Trophoblast cell (in vitro differentiated cells and primary cell): ENCODE results near the gene COPS9.

Source experiments
- DNase-seq, 2 donors: peaks; one replicate each; pipeline ENCODE4 v3.0.0-alpha.2; 2016
- H2AFZ ChIP-seq: 2 replicates; pipeline ENCODE4 v1.6.1; 2013; ENCODE audit warnings: low read length, moderate library complexity, mild to moderate bottlenecking; ENCODE audit not compliant: insufficient read depth, poor library complexity
- H2AK5ac ChIP-seq: 2 replicates; pipeline ENCODE4 v1.6.1; 2013; ENCODE audit warnings: mild to moderate bottlenecking, low read length
- H2BK120ac ChIP-seq: 2 replicates; pipeline ENCODE4 v1.6.1; 2013; ENCODE audit warnings: low read length, mild to moderate bottlenecking, moderate library complexity; ENCODE audit not compliant: insufficient read depth, poor library complexity
- H2BK12ac ChIP-seq: 2 replicates; pipeline ENCODE4 v1.6.1; 2013; ENCODE audit warnings: mild to moderate bottlenecking, low read length, moderate library complexity
- H2BK5ac ChIP-seq: 2 replicates; pipeline ENCODE4 v1.6.1; 2013; ENCODE audit warnings: low read length, low read depth, moderate library complexity, mild to moderate bottlenecking; ENCODE audit not compliant: poor library complexity
- H3K14ac ChIP-seq: 2 replicates; pipeline ENCODE4 v1.6.1; 2013; ENCODE audit warnings: mild to moderate bottlenecking, low read length
- H3K18ac ChIP-seq: 2 replicates; pipeline ENCODE4 v1.6.1; 2013; ENCODE audit warnings: mild to moderate bottlenecking, low read length
- H3K23ac ChIP-seq: 2 replicates; pipeline ENCODE4 v1.6.1; 2013; ENCODE audit warnings: low read length
- H3K27ac ChIP-seq: 2 replicates; pipeline ENCODE4 v1.5.1; 2013; ENCODE audit warnings: low read depth, mild to moderate bottlenecking, inconsistent platforms, low read length, moderate library complexity
- H3K27me3 ChIP-seq: 2 replicates; pipeline ENCODE4 v1.6.1; 2013; ENCODE audit warnings: inconsistent platforms, mild to moderate bottlenecking, low read length, moderate library complexity; ENCODE audit not compliant: insufficient read depth
- H3K36me3 ChIP-seq, 2 experiments: 1 replicate in 1 of 2; 2 replicates in 1 of 2; pipeline ENCODE4 v1.6.1; 2013; ENCODE audit warnings: low read length in 2 of 2, mild to moderate bottlenecking in 2 of 2, moderate library complexity in 1 of 2; ENCODE audit not compliant: insufficient read depth in 2 of 2, control insufficient read depth in 1 of 2
- H3K4ac ChIP-seq: 2 replicates; pipeline ENCODE4 v1.6.1; 2013; ENCODE audit warnings: low read depth, mild to moderate bottlenecking, low read length, moderate library complexity
- H3K4me1 ChIP-seq, 2 experiments: 1 replicate in 1 of 2; 2 replicates in 1 of 2; pipeline ENCODE4 v1.6.1; 2013; ENCODE audit warnings: low read length in 2 of 2, mild to moderate bottlenecking in 2 of 2, moderate library complexity in 1 of 2; ENCODE audit not compliant: insufficient read depth in 2 of 2, control insufficient read depth in 1 of 2
- H3K4me2 ChIP-seq: 2 replicates; pipeline ENCODE4 v1.6.1; 2013; ENCODE audit warnings: inconsistent platforms, mild to moderate bottlenecking, low read length, moderate library complexity
- H3K4me3 ChIP-seq: 2 replicates; pipeline ENCODE4 v1.5.1; 2013; ENCODE audit warnings: mild to moderate bottlenecking, low read depth, low read length, inconsistent platforms
- H3K79me1 ChIP-seq: one replicate; pipeline ENCODE4 v1.6.1; 2013; ENCODE audit warnings: low read length
- H3K79me2 ChIP-seq: 2 replicates; pipeline ENCODE4 v1.6.1; 2013; ENCODE audit warnings: low read length, mild to moderate bottlenecking; ENCODE audit not compliant: control insufficient read depth, insufficient read depth, poor library complexity
- H3K9ac ChIP-seq: 2 replicates; pipeline ENCODE4 v1.6.1; 2013; ENCODE audit warnings: mild to moderate bottlenecking, low read length
- H3K9me3 ChIP-seq: 2 replicates; pipeline ENCODE4 v1.6.1; 2013; ENCODE audit warnings: low read depth, mild to moderate bottlenecking, control low read depth, inconsistent platforms, low read length; ENCODE audit not compliant: insufficient read depth
- H4K12ac ChIP-seq: 2 replicates; pipeline ENCODE4 v1.6.1; 2013; ENCODE audit warnings: low read depth, mild to moderate bottlenecking, low read length, moderate library complexity
- H4K8ac ChIP-seq: 2 replicates; pipeline ENCODE4 v1.6.1; 2013; ENCODE audit warnings: low read depth, mild to moderate bottlenecking, low read length, moderate library complexity
- H4K91ac ChIP-seq: one replicate; pipeline ENCODE4 v1.6.1; 2013; ENCODE audit warnings: low read depth, mild to moderate bottlenecking, low read length, moderate library complexity
- WGBS: extraction: QIAGEN DNeasy Blood & Tissue Kit; methylation state at CpG from one replicate; pipeline ENCODE4 v1.1.7; 2013; ENCODE audit warnings: missing lambda C conversion rate; ENCODE audit not compliant: insufficient read length, insufficient coverage; ENCODE audit errors: extremely low coverage; 5-methylcytosine and 5-hydroxymethylcytosine counted together

The COPS9 gene

DNA sequence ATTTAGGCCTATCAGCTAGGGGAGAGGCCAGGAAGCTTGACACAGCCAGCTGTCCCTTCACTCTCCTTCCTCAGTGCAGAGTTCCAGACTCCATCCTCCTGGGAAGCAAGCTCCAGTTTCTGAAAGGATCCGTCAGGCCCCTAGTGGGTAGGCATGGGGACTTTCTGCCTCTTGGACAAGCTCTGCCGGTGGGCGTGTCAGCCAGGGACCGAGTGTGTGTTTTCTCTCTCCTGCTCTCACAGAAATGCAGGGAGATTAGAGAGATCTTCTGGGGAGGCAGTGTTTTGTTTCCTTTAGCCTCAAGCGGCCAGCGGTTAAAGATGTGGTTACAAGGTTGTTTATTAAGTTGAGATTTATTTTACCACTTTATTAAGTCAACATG lies 34.2 kb upstream of the COPS9 start:
- Histone ChIP-seq H4K12ac (no peak overlapping the region), H3K79me1 (no peaks in the 10 kb centered on the region), H2AK5ac (no peak overlapping the region), H3K23ac (no peak overlapping the region), H3K4me2 (no peak overlapping the region), H3K79me2 (no peaks in the 10 kb centered on the region), H3K14ac (no peak overlapping the region), H2AFZ (no peak overlapping the region), H3K4me1 (no peaks in the 10 kb centered on the region), H4K91ac (no peak overlapping the region), H2BK5ac (no peak overlapping the region), H3K9me3 (peaks cover 12% of the 10 kb centered on the region), H3K4ac (no peak overlapping the region), H2BK120ac (no peak overlapping the region), H3K9ac (no peak overlapping the region), H2BK12ac (no peak overlapping the region), H3K36me3 (no peaks in the 10 kb centered on the region), H4K8ac (no peak overlapping the region), H3K27me3 (no peaks in the 10 kb centered on the region), H3K18ac (no peak overlapping the region), H3K27ac (no peak overlapping the region), H3K4me3 (no peak overlapping the region)
- DNase-seq: no peak
- WGBS: no CpG with 5 or more reads among the region's 6 CpGs

DNA sequence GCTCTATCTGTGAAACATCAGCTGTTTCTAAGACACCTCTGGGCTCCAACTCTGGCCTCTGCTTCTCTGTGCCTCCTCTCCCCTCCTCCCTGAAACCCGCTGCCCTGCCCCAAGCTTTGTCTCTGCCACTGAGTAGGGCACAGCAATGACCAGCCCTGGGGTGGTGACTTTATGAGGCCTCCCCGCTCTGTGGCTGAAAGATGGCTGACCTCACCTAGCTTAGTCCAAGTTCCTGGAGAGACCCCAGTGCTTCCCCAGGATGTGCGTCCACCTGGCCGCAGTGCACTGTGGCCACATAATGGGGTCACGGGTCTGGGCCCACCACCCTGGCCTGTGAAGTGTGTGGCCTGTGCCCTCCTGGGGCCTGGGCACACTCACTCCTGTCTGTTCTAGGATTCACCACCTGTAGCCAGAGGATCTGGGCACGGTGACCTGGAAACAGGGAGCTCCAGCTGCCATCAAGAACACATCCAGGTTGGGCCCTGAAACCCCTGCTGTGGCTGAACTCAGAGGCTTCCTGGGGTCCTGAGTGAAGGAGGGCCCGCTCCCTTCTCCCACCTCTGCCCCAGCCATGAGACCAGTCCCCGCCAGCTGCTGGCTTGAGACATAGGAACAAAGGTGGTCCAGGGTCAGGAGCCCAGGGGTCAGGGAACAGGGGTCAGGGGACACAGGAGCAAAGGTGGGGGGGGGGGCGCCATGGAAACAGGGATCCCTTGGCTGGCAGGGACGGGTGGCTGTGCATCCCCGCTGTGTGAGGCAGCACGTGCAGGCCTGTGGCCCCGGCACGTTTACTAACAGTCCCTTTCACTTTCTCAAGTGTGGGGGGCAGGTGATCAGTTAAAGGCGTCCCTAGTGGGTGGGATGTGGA lies 33.6 kb upstream of the COPS9 start:
- Histone ChIP-seq H3K4ac (no peak overlapping the region), H4K8ac (no peak overlapping the region), H3K14ac (no peak overlapping the region), H4K12ac (no peak overlapping the region), H2BK120ac (no peak overlapping the region), H3K9me3 (peaks cover 12% of the 10 kb centered on the region), H3K27me3 (no peaks in the 10 kb centered on the region), H2AK5ac (no peak overlapping the region), H3K36me3 (no peaks in the 10 kb centered on the region), H2AFZ (no peak overlapping the region), H3K4me3 (no peak overlapping the region), H2BK12ac (no peak overlapping the region), H3K27ac (no peak overlapping the region), H2BK5ac (no peak overlapping the region), H3K9ac (no peak overlapping the region), H3K4me1 (no peaks in the 10 kb centered on the region), H4K91ac (no peak overlapping the region), H3K18ac (no peak overlapping the region), H3K4me2 (no peak overlapping the region), H3K79me2 (no peaks in the 10 kb centered on the region), H3K23ac (no peak overlapping the region), H3K79me1 (no peaks in the 10 kb centered on the region)
- no CpG with 5 or more reads among the region's 15 CpGs for WGBS
- DNase-seq: no peak

DNA sequence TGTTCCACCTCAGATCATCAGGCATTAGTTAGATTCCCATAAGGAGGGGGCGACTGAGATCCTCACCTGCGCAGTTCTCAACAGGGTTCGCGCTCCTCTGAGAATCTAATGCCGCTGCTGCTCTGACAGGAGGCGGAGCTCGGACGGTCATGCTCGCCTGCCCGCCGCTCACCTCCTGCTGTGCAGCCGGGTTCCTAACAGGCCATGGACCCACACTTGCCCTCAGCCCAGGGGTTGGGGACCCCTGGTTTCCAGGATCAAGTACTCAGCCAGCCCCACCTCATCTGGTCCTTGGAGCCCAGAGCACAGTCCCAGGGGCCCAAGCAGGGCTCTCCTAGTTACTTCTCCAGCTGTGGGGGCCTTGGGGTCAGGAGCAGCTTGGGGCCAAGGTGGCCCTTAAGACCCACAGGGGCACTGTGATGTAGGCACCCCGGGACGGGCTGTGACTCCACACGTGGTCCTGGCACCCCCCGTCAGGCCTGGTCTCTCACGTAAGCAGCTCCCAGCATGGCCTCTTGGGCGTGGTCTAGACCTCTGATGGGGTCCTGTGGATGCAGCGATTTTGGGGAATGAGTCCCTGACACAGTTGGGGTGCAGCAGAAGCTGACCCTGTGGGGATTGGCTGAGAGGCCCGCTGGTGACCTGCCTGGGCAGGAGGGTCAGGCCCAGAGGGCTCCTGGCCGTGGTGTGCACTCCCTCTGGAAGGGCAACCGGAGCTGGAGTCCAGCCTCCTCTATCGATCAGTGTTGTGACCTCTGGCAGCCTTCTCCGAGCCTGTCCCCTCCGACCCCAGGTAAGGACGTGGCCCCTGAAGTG lies 32.6 kb upstream of the COPS9 start:
- no peak for DNase-seq
- H2AK5ac ChIP-seq: no peak overlapping the region
- H4K12ac ChIP-seq: no peak overlapping the region
- no peak overlapping the region for H3K4me2 ChIP-seq
- H3K4me3 ChIP-seq: no peak overlapping the region
- no peaks in the 10 kb centered on the region for H3K79me2 ChIP-seq
- H2BK12ac ChIP-seq: no peak overlapping the region
- H3K79me1 ChIP-seq: no peaks in the 10 kb centered on the region
- H2BK5ac ChIP-seq: no peak overlapping the region
- no peak overlapping the region for H3K9ac ChIP-seq
- H4K8ac ChIP-seq: no peak overlapping the region
- H3K23ac ChIP-seq: no peak overlapping the region
- no peak overlapping the region for H2AFZ ChIP-seq
- no peak overlapping the region for H3K18ac ChIP-seq
- H3K4ac ChIP-seq: no peak overlapping the region
- no peak overlapping the region for H4K91ac ChIP-seq
- no CpG with 5 or more reads among the region's 26 CpGs for WGBS
- H3K27me3 ChIP-seq: no peaks in the 10 kb centered on the region
- no peaks in the 10 kb centered on the region for H3K4me1 ChIP-seq
- peaks cover 18% of the 10 kb centered on the region for H3K9me3 ChIP-seq
- no peaks in the 10 kb centered on the region for H3K36me3 ChIP-seq
- H3K14ac ChIP-seq: no peak overlapping the region
- no peak overlapping the region for H2BK120ac ChIP-seq
- no peak overlapping the region for H3K27ac ChIP-seq

- Histone ChIP-seq H2BK12ac (no peak overlapping the region), H3K18ac (no peak overlapping the region), H3K79me2 (no peaks in the 10 kb centered on the region), H3K27me3 (no peaks in the 10 kb centered on the region), H3K27ac (no peak overlapping the region), H3K9me3 (peaks cover 18% of the 10 kb centered on the region), H4K91ac (no peak overlapping the region), H2BK120ac (no peak overlapping the region), H3K4ac (no peak overlapping the region), H3K14ac (no peak overlapping the region), H3K4me2 (no peak overlapping the region), H4K12ac (no peak overlapping the region), H4K8ac (no peak overlapping the region), H2BK5ac (no peak overlapping the region), H2AK5ac (no peak overlapping the region), H3K4me1 (no peaks in the 10 kb centered on the region), H3K36me3 (no peaks in the 10 kb centered on the region), H3K9ac (no peak overlapping the region), H3K4me3 (no peak overlapping the region), H2AFZ (no peak overlapping the region), H3K23ac (no peak overlapping the region), H3K79me1 (no peaks in the 10 kb centered on the region)
- DNase-seq: no peak
- WGBS: no CpG with 5 or more reads among the region's 18 CpGs
Observed at GRCh38 chr2:240168041-240168440, 31.9 kb upstream of the COPS9 start.
